Upper lobe of left lung (tissue), 6 donors: ENCODE data around the gene MGAT5B. TPM values are rescaled to one million over a fixed set of nuclear protein-coding genes. Genes with fewer than 3 reads are reported as not detected.
"Not testable (repeated sequence)": the region's sequence is repeated elsewhere in the genome, so short reads cannot be mapped to it uniquely, and the experiment has no call there.

Experiments used
- ATAC-seq, 2 donors: fragments of 200-7000 bp; cut with Tn5 transposase; one replicate each; pipeline ENCODE4 v1.9.1; 2022; ENCODE audit warnings: mild to moderate bottlenecking in 2 of 2, moderate library complexity in 2 of 2; ENCODE audit not compliant: low FRiP score in 2 of 2
- DNase-seq, 2 donors: peaks; one replicate each; pipeline ENCODE4 v3.0.0-alpha.2; 2019 to 2020
- H3K27ac ChIP-seq, 4 donors: fragments of 200-600 bp; sonication (generic); one replicate each; pipeline ENCODE4 v1.5.1; 2016 to 2019
- H3K27me3 ChIP-seq, 4 donors: fragments of 200-600 bp; sonication (generic); one replicate each; pipeline ENCODE4 v1.5.1; 2017 to 2019
- H3K36me3 ChIP-seq, 4 donors: fragments of 200-600 bp; sonication (generic); one replicate each; pipeline ENCODE4 v1.5.1; 2016 to 2019
- H3K4me1 ChIP-seq, 4 donors: fragments of 200-600 bp; sonication (generic); one replicate each; pipeline ENCODE4 v1.5.1; 2018 to 2019
- H3K4me3 ChIP-seq, 4 donors: fragments of 200-600 bp; sonication (generic); one replicate each; pipeline ENCODE4 v1.5.1; 2017 to 2019; ENCODE audit warnings: mild to moderate bottlenecking in 2 of 4, moderate library complexity in 1 of 4
- H3K9me3 ChIP-seq, 4 donors: fragments of 200-600 bp; sonication (generic); one replicate each; pipeline ENCODE4 v1.5.1; 2018 to 2019
- CTCF ChIP-seq, 6 experiments: fragments of 450-650 bp in 4 of 6; fragments of 200-600 bp in 2 of 6; sonication (generic) in 2 of 6; IDR thresholded peaks; one replicate each; pipeline ENCODE4 v1.5.1; 2016 to 2019; ENCODE audit warnings: antibody characterized with exemption in 6 of 6
- EP300 ChIP-seq, 4 donors: sonication (generic); formaldehyde crosslinking; IDR thresholded peaks; one replicate each; pipeline ENCODE4 v1.5.1; 2017; ENCODE audit warnings: antibody characterized with exemption in 4 of 4, control low read depth in 2 of 4
- POLR2A ChIP-seq, 4 donors: fragments of 450-650 bp; IDR thresholded peaks; one replicate each; pipeline ENCODE4 v1.5.1; 2016 to 2017; ENCODE audit warnings: antibody characterized with exemption in 4 of 4, mild to moderate bottlenecking in 2 of 4
- POLR2AphosphoS5 ChIP-seq, 2 donors: sonication (generic); formaldehyde crosslinking; IDR thresholded peaks; one replicate each; pipeline ENCODE4 v1.5.1; 2017; ENCODE audit warnings: antibody characterized with exemption in 2 of 2
- WGBS, 2 donors: methylation state at CpG; one replicate each; pipeline ENCODE4 v1.1.5; 2017 to 2018; 5-methylcytosine and 5-hydroxymethylcytosine counted together
- total RNA-seq, 6 donors: library from RNA; depleted of rRNA in 4 of 6; stranded (reverse); fragments of >200 nt in 4 of 6; gene quantifications; one replicate each; pipeline versions ENCODE4 v1.1.0 to v1.2.1, GENCODE V29; 2016 to 2021
- donor health status: DM: no; HTN: no; CAD: no; lungs with moderate emphysema.
- donor health status: DM: no; HTN: yes; CAD: no; lungs with severe emphysema.

The MGAT5B gene
- total RNA-seq, 6 donors from 2014 or later = 0.20 to 3.0 (median 0.83) TPM

DNA sequence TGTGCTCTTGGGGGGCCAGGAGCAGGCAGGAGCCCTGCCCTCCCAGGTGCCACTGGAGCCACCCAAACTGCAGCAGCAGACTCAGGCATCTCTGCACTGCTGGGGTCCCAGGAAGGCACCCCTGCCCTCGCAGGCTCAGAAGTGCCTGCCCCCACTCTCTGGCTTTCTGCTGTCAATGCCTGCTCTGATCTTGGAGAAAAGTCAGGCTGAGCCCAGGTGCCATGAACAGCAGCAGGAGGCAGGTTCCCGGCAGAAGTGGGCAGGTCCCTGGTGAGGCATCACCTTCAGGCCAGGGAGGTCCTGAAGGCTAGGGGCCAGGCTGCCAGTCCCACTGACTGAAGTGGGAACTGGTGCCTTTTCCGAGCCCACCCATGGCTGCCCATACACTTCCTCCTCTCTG lies 106.5 kb downstream of the MGAT5B start:
- Histone ChIP-seq H3K9me3 (peaks cover 0 to 7% (median 0%) of the 10 kb centered on the region in 4 donors), H3K4me3 (no peak overlapping the region), H3K36me3 (no peaks in the 10 kb centered on the region), H3K4me1 (peaks cover 0 to 4% (median 2%) of the 10 kb centered on the region in 4 donors), H3K27ac (no peak overlapping the region), H3K27me3 (peaks cover 0 to 3% (median 0%) of the 10 kb centered on the region in 4 donors)
- 85 to 100% methylated on average over 2 to 3 of the region's 3 CpGs for WGBS, 2 donors
- no peak for DNase-seq
- ATAC-seq = no peak
- TF ChIP-seq CTCF (IDR thresholded peaks at IDR 0.05) (no peak), POLR2A (IDR thresholded peaks at IDR 0.05) (no peak), POLR2AphosphoS5 (IDR thresholded peaks at IDR 0.05) (no peak), EP300 (IDR thresholded peaks at IDR 0.05) (no peak)

DNA sequence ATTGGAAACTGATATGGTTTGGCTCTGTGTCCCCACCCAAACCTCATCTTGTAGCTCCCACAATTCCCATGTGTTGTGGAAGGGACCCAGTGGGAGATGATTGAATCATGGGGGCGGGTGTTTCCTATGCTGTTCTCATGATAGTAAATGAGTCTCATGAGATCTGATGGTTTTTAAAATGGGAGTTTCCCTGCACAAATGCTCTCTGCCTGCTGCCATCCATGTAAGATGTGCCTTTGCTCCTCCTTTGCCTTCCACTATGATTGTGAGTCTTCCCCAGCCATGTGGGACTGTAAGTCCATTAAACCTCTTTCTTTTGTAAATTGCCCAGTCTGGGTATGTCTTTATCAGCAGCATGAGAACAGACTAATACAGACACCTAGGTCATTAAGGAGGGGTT lies 109.8 kb downstream of the MGAT5B start:
- not testable (repeated sequence) for H3K36me3 ChIP-seq, DNase-seq, H3K27me3 ChIP-seq, H3K4me3 ChIP-seq, ATAC-seq, H3K9me3 ChIP-seq, H3K27ac ChIP-seq, H3K4me1 ChIP-seq
- WGBS, 2 donors = 93 to 100% methylated on average over 1 of the region's 1 CpG

DNA sequence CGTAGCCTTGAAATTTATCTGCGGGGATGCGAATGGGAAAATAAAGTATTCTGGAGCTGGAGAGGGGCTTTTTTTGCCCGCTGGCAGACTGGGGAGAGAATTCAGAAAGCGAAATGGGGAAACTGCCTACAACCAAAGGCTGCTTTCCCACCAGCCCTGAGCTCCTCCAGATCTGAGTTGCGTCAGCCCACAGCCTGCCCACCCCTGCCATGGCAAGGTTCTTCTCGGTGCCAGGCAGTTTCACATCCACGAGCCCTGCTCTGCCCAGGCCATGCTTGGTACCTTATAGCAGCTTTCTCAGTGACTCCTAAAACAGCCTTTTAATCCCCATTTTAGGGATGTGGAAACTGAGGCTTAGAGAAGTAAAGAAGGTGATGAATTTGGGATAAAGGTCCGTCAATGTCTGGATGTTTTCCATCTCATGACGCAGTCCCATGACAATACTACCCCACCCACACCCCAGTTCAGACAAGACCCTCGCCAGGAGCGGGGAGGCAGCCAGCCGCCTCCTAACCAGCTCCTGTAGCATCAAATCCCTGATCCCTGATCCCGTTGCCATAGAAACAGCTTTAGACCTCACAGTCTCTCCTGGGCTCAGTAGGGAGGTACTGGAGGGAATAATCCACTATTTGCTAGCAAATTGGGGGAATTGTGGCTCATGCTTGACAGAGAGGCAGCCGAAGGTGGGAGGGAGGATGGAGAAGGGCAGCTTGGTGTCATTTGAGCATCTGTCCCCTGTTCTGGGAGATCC lies 113.5 kb downstream of the MGAT5B start:
- no peaks in the 10 kb centered on the region for H3K4me1 ChIP-seq
- no peak overlapping the region for H3K27ac ChIP-seq
- no peaks in the 10 kb centered on the region for H3K36me3 ChIP-seq
- DNase-seq (no peak), ATAC-seq (no peak)
- no peaks in the 10 kb centered on the region for H3K27me3 ChIP-seq
- WGBS, 2 donors = 85 to 93% methylated on average over 13 to 15 of the region's 15 CpGs
- peaks cover 0 to 7% (median 0%) of the 10 kb centered on the region in 4 donors for H3K9me3 ChIP-seq
- TF ChIP-seq POLR2A (IDR thresholded peaks at IDR 0.05) (no peak), CTCF (IDR thresholded peaks at IDR 0.05) (no peak), POLR2AphosphoS5 (IDR thresholded peaks at IDR 0.05) (no peak), EP300 (IDR thresholded peaks at IDR 0.05) (no peak)
- H3K4me3 ChIP-seq = no peak overlapping the region

- ATAC-seq = no peak
- H3K27me3 ChIP-seq = no peaks in the 10 kb centered on the region
- H3K4me3 ChIP-seq = no peak overlapping the region
- WGBS, 2 donors = 75% methylated on average over 9 to 10 of the region's 10 CpGs
- H3K36me3 ChIP-seq = no peaks in the 10 kb centered on the region
- peaks cover 0 to 4% (median 0%) of the 10 kb centered on the region in 4 donors for H3K9me3 ChIP-seq
- no peaks in the 10 kb centered on the region for H3K4me1 ChIP-seq
- no peak for DNase-seq
- no peak overlapping the region for H3K27ac ChIP-seq
- no peak for TF ChIP-seq POLR2AphosphoS5 (IDR thresholded peaks at IDR 0.05)
- no peak for TF ChIP-seq EP300 (IDR thresholded peaks at IDR 0.05)
- no peak for TF ChIP-seq CTCF (IDR thresholded peaks at IDR 0.05)
- TF ChIP-seq POLR2A (IDR thresholded peaks at IDR 0.05) = no peak
These were observed 114.3 kb downstream of the MGAT5B start for GRCh38 chr17:76982408-76983074.

- ATAC-seq = no peak
- DNase-seq = no peak
- WGBS, 2 donors = 52 to 55% methylated on average over 11 to 17 of the region's 17 CpGs
- Histone ChIP-seq H3K36me3 (no peaks in the 10 kb centered on the region), H3K9me3 (no peaks in the 10 kb centered on the region), H3K4me1 (no peaks in the 10 kb centered on the region), H3K27ac (no peak overlapping the region), H3K27me3 (no peaks in the 10 kb centered on the region), H3K4me3 (no peak overlapping the region)
- TF ChIP-seq CTCF (IDR thresholded peaks at IDR 0.05) = no peak
- TF ChIP-seq POLR2A (IDR thresholded peaks at IDR 0.05) = no peak
- TF ChIP-seq POLR2AphosphoS5 (IDR thresholded peaks at IDR 0.05) = no peak
- no peak for TF ChIP-seq EP300 (IDR thresholded peaks at IDR 0.05)
These were observed 115.0 kb downstream of the MGAT5B start for GRCh38 chr17:76983075-76983775.
